Fibroblast of pulmonary artery (primary cell): ENCODE data around the gene CXCL16.
A peak's percentile ranks its signal among the peaks of the same experiment; 100 is the strongest.

ENCODE experiments used
- DNase-seq: peaks from one replicate; pipeline ENCODE4 v3.0.0-alpha.2; 2010; ENCODE audit warnings: low read depth
- H3K4me3 ChIP-seq: replicated peaks from 2 replicates; pipeline ENCODE4 v1.5.1; 2011; ENCODE audit warnings: low read depth, mild to moderate bottlenecking, control low read depth, low read length, moderate library complexity
- CTCF ChIP-seq: IDR thresholded peaks from 2 replicates; pipeline ENCODE4 v1.5.1; 2011; ENCODE audit warnings: mild to moderate bottlenecking, control low read depth, low read length, inconsistent platforms; ENCODE audit errors: missing control alignments

The CXCL16 gene

GRCh38 chr17:4738136-4739121, 1.3 kb downstream of the CXCL16 start:
- no peak for DNase-seq
- peak overlapping the region; percentile 64 for H3K4me3 ChIP-seq
- TF ChIP-seq CTCF: no peak

GRCh38 chr17:4735876-4736651, 3.7 kb downstream of the CXCL16 start:
- H3K4me3 ChIP-seq: no peak overlapping the region
- TF ChIP-seq CTCF: no peak
- DNase-seq: peak; percentile 40

- DNase-seq: no peak
- H3K4me3 ChIP-seq: no peak overlapping the region
- no peak for TF ChIP-seq CTCF
Measured at GRCh38 chr17:4734857-4735475, 4.8 kb downstream of the CXCL16 start.

- no peak for DNase-seq
- no peak for TF ChIP-seq CTCF
- H3K4me3 ChIP-seq: no peak overlapping the region
Measured at GRCh38 chr17:4733073-4733531, 6.6 kb downstream of the CXCL16 start.

- no peak for DNase-seq
- no peak overlapping the region for H3K4me3 ChIP-seq
- TF ChIP-seq CTCF: no peak
Measured at GRCh38 chr17:4728124-4728523, 11.6 kb downstream of the CXCL16 start.

- no peak for TF ChIP-seq CTCF
- H3K4me3 ChIP-seq: no peak overlapping the region
- DNase-seq: no peak
Measured at GRCh38 chr17:4725646-4726310, 13.9 kb downstream of the CXCL16 start.
